Panc1 (cell line): ENCODE data around the gene ACIN1. TPM values are rescaled to one million over a fixed set of nuclear protein-coding genes. Genes with fewer than 3 reads are reported as not detected.
A peak's percentile ranks its signal among the peaks of the same experiment; 100 is the strongest.

Source experiments
- ATAC-seq: fragments of 200-7000 bp; cut with Tn5 transposase; 2 replicates; pipeline ENCODE4 v1.9.1; 2020; ENCODE audit warnings: mild to moderate bottlenecking, moderate library complexity
- BruUV-seq: library from RNA; stranded (reverse); fragments of 400-500 nt; replicated peaks from 2 replicates; lab custom pipeline; 2021; lab: Mats Ljungman, UMichigan
- CTCF ChIA-PET: fragments of 300-600 bp; sonication (Branson Sonifier 250); formaldehyde crosslinking; loops from one replicate; lab custom pipeline; 2022; ENCODE audit warnings: antibody characterized with exemption; lab: Charles Lee
- POLR2A ChIA-PET: fragments of 300-600 bp; sonication (Branson Sonifier 250); formaldehyde crosslinking; loops from one replicate; lab custom pipeline; 2022; ENCODE audit warnings: antibody characterized with exemption; lab: Charles Lee
- DNase-seq: peaks from one replicate; pipeline ENCODE4 v3.0.0-alpha.2; 2010; ENCODE audit warnings: low read depth, low spot score
- H3K27ac ChIP-seq: 2 replicates; pipeline ENCODE4 v1.5.1; 2011; ENCODE audit warnings: mild to moderate bottlenecking, low read length, inconsistent platforms
- H3K27me3 ChIP-seq: fragments of 200-500 bp; sonication (Bioruptor generic); 2 replicates; pipeline ENCODE4 v1.6.0; 2014; ENCODE audit warnings: low read length, inconsistent platforms; ENCODE audit not compliant: control insufficient read depth, insufficient read depth
- H3K36me3 ChIP-seq: fragments of 200-500 bp; sonication (Bioruptor generic); 2 replicates; pipeline ENCODE4 v1.5.1; 2014; ENCODE audit warnings: inconsistent platforms, mild to moderate bottlenecking, low read length, moderate library complexity; ENCODE audit not compliant: control insufficient read depth, insufficient read depth
- H3K4me1 ChIP-seq: 2 replicates; pipeline ENCODE4 v1.5.1; 2011; ENCODE audit warnings: inconsistent platforms, mild to moderate bottlenecking, low read length, moderate library complexity; ENCODE audit not compliant: control insufficient read depth, insufficient read depth
- H3K4me3 ChIP-seq, 2 experiments: 2 replicates each; pipeline ENCODE4 v1.5.1; 2011 to 2012; ENCODE audit warnings: low read depth in 2 of 2, low read length in 2 of 2, mild to moderate bottlenecking in 2 of 2, inconsistent platforms in 1 of 2, moderate library complexity in 1 of 2
- H3K9me3 ChIP-seq: fragments of 200-500 bp; sonication (Bioruptor generic); 2 replicates; pipeline ENCODE4 v1.5.1; 2014; ENCODE audit warnings: low read depth, mild to moderate bottlenecking, inconsistent platforms, low read length, moderate library complexity; ENCODE audit not compliant: control insufficient read depth, insufficient read depth
- CTCF ChIP-seq: fragments of 450-650 bp; IDR thresholded peaks from 2 replicates; pipeline ENCODE4 v1.5.1; 2017; ENCODE audit warnings: mild to moderate bottlenecking
- POLR2AphosphoS5 ChIP-seq: IDR thresholded peaks from 2 replicates; pipeline ENCODE4 v1.6.1; 2012; ENCODE audit warnings: mild to moderate bottlenecking, low read depth, low read length, moderate library complexity
- REST ChIP-seq, 2 experiments: IDR thresholded peaks; 2 replicates each; pipeline ENCODE4 v1.6.1; 2011 to 2012; ENCODE audit warnings: low read depth in 2 of 2, control low read depth in 1 of 2, low read length in 1 of 2, mild to moderate bottlenecking in 1 of 2, moderate library complexity in 1 of 2; ENCODE audit not compliant: insufficient read depth in 1 of 2
- SIN3A ChIP-seq: IDR thresholded peaks from 2 replicates; pipeline ENCODE4 v1.6.1; 2012; ENCODE audit warnings: low read depth, mild to moderate bottlenecking, low read length, moderate library complexity, borderline replicate concordance; ENCODE audit not compliant: insufficient read depth
- TCF7L2 ChIP-seq: IDR thresholded peaks from 2 replicates; pipeline ENCODE4 v1.6.1; 2011; ENCODE audit warnings: mild to moderate bottlenecking, low read depth, low read length, inconsistent platforms
- in situ Hi-C: cut with HindIII; loops from 2 replicates; pipeline ENCODE4 v1.10.0; 2016; ENCODE audit warnings: low sequenced_read_pairs, low pct_unique_long_range_greater_than_20kb
- intact Hi-C: fragments of 100-400 bp; cut with micrococcal nuclease; formaldehyde crosslinking; loops from one replicate; pipeline ENCODE4 v1.10.0; 2022; ENCODE audit not compliant: unreplicated experiment
- total RNA-seq: library from RNA; stranded (reverse); gene quantifications from one replicate; pipeline ENCODE4 v1.2.1, GENCODE V29; 2021; ENCODE audit not compliant: unreplicated experiment

ACIN1 gene
- total RNA-seq, 1 experiment from 2014 or later, result 162 TPM

- ChIA-PET POLR2A (no interaction called here), CTCF (no interaction called here)
- peaks cover 13% of the 10 kb centered on the region for H3K4me1 ChIP-seq
Measured at GRCh38 chr14:23079716-23080115, 15.2 kb downstream of the ACIN1 start.

DNA sequence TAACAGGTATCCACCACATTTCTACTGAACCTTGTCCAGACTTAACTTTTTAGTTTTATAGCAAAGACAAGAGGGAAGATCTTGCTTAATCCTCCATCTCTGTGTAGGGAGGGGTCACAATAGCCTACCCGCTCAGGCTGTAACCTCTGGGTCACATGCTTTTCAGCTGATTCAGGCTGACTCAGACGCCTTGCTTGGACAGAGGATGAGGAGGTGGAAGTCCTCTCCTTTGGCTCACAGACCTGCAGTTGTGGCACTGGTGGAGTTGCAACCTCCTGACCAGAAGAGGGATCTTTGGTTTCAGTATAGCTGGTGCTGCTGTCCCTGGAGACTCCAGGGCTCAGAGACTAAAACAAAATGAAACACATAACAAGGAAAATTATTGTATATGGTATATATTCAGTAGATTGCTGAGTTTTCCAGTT lies 16.2 kb downstream of the ACIN1 start:
- TF ChIP-seq SIN3A, result no peak
- no peak for TF ChIP-seq POLR2AphosphoS5
- no peak for TF ChIP-seq TCF7L2
- no peak for TF ChIP-seq REST (IDR thresholded peaks at IDR 0.05; ENCODE audit: insufficient read depth in 1 of 2, low read depth in 2 of 2, low read length in 1 of 2)
- no peak for TF ChIP-seq CTCF
- ChIA-PET CTCF (interaction anchor here (2.6 kb wide), 1 partner anchor 10 kb away, joined by 10 read pairs; no protein-coding TSS in a partner anchor), POLR2A (no interaction called here)
- in situ Hi-C loops, result no loop called here
- DNase-seq, result peak; percentile 68
- ATAC-seq, result peak; percentile 97
- H3K27ac ChIP-seq, result peak overlapping the region; percentile 72
- intact Hi-C loops, result no loop called here
- peaks cover 13% of the 10 kb centered on the region for H3K4me1 ChIP-seq
- no TSS peak for BruUV-seq
- no peak overlapping the region for H3K4me3 ChIP-seq
- no peaks in the 10 kb centered on the region for H3K27me3 ChIP-seq
- H3K36me3 ChIP-seq, result peaks cover 45% of the 10 kb centered on the region
- H3K9me3 ChIP-seq, result no peaks in the 10 kb centered on the region

More at GRCh38 chr14:23079716-23080115, 15.2 kb downstream of the ACIN1 start:
- Histone ChIP-seq H3K27me3 (no peaks in the 10 kb centered on the region), H3K27ac (peak overlapping the region; percentile 72), H3K4me3 (no peak overlapping the region), H3K9me3 (no peaks in the 10 kb centered on the region), H3K36me3 (peaks cover 44% of the 10 kb centered on the region)
- intact Hi-C loops (no loop called here), in situ Hi-C loops (no loop called here)
- no peak for DNase-seq
- no peak for ATAC-seq
- BruUV-seq, result no TSS peak
- TF ChIP-seq POLR2AphosphoS5 (no peak), TCF7L2 (no peak), REST (IDR thresholded peaks at IDR 0.05; ENCODE audit: insufficient read depth in 1 of 2, low read depth in 2 of 2, low read length in 1 of 2) (no peak), CTCF (no peak), SIN3A (no peak)
